ENCODE results near the gene B4GALNT2.
A peak's percentile ranks its signal among the peaks of the same experiment; 100 is the strongest.

DNA sequence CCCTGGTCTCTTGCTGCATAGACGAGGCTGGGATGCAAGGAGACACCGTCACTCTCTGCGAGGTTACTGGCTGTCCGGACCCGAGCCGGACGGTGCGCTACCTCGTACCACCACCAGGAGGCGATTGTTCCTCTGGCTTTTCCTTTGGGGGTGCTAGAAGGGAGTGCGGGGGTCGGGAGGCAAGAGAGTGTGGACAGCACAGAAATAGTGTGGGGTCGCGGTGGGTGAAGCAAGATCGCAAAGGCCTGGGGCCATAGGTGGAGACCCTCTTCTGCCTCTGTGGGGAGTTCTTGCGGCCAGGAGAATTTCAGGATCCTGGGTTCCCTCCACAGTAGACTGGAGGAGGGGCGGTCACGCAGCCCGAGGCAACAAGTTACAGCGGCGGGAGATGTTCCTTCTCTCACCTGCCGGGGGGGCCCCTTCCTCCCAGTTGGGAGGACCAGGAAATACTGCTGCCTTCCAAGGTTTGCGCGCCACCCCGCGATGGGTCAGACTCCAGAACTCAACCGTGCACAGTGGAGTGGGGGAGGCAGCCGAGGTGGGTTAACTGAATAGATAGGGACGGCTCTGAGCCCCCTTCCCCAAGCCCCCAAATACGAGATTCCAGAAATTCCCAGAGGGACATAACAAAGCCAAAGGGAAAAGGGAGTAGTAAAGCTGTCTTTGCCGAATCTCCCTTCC, 91.1 kb downstream of the B4GALNT2 start:
- TF ChIP-seq, protein P1, sequence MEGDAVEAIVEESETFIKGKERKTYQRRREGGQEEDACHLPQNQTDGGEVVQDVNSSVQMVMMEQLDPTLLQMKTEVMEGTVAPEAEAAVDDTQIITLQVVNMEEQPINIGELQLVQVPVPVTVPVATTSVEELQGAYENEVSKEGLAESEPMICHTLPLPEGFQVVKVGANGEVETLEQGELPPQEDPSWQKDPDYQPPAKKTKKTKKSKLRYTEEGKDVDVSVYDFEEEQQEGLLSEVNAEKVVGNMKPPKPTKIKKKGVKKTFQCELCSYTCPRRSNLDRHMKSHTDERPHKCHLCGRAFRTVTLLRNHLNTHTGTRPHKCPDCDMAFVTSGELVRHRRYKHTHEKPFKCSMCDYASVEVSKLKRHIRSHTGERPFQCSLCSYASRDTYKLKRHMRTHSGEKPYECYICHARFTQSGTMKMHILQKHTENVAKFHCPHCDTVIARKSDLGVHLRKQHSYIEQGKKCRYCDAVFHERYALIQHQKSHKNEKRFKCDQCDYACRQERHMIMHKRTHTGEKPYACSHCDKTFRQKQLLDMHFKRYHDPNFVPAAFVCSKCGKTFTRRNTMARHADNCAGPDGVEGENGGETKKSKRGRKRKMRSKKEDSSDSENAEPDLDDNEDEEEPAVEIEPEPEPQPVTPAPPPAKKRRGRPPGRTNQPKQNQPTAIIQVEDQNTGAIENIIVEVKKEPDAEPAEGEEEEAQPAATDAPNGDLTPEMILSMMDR (IDR thresholded peaks at IDR 0.05), result peak in 1 of 3 donors; percentile 58
- TF ChIP-seq POLR2A (IDR thresholded peaks at IDR 0.05), result no peak
